OCI-LY3 (cell line): Measurements from ENCODE around the gene ZNF362.

ENCODE experiments used
- H2AFZ ChIP-seq: fragments of 200-600, 300-600 bp; shearing (Covaris generic); 2 replicates; pipeline ENCODE4 v1.6.0; 2014; ENCODE audit warnings: antibody characterized with exemption, low read depth, low read length
- H3K27ac ChIP-seq: fragments of 200-600, 300-600 bp; sonication (generic); 2 replicates; pipeline ENCODE4 v1.5.1; 2014; ENCODE audit warnings: mild to moderate bottlenecking, low read length, moderate library complexity, mixed read lengths
- H3K27me3 ChIP-seq: fragments of 200-600, 300-600 bp; sonication (generic); 2 replicates; pipeline ENCODE4 v1.6.1; 2014; ENCODE audit warnings: low read depth, low read length, mixed read lengths
- H3K36me3 ChIP-seq: fragments of 200-600, 300-600 bp; sonication (generic); replicated peaks from 2 replicates; pipeline ENCODE3; 2014; ENCODE audit warnings: low read depth, low read length, mixed read lengths
- H3K4me1 ChIP-seq: fragments of 300-600, 200-600 bp; sonication (generic); 2 replicates; pipeline ENCODE4 v1.6.1; 2014; ENCODE audit warnings: low read length, mixed read lengths
- H3K4me2 ChIP-seq: fragments of 200-600, 300-600 bp; sonication (generic); 2 replicates; pipeline ENCODE4 v1.6.1; 2014; ENCODE audit warnings: low read length, mixed read lengths
- H3K4me3 ChIP-seq: fragments of 300-600, 200-600 bp; sonication (generic); 2 replicates; pipeline ENCODE4 v1.5.1; 2014; ENCODE audit warnings: antibody characterized with exemption, mild to moderate bottlenecking, low read length, moderate library complexity
- H3K79me2 ChIP-seq: fragments of 300-600, 200-600 bp; shearing (Covaris generic); 2 replicates; pipeline ENCODE4 v1.6.1; 2014; ENCODE audit warnings: mild to moderate bottlenecking, low read length, mixed read lengths
- H3K9ac ChIP-seq: fragments of 300-600, 200-600 bp; shearing (Covaris generic); 2 replicates; pipeline ENCODE4 v1.6.0; 2014; ENCODE audit warnings: mild to moderate bottlenecking, low read length, moderate library complexity
- H3K9me3 ChIP-seq: fragments of 200-600, 300-600 bp; shearing (Covaris generic); 2 replicates; pipeline ENCODE4 v1.6.1; 2014; ENCODE audit warnings: low read length, mixed read lengths; ENCODE audit not compliant: insufficient read depth
- H4K20me1 ChIP-seq: fragments of 200-600, 300-600 bp; sonication (generic); 2 replicates; pipeline ENCODE4 v1.6.1; 2016; ENCODE audit warnings: low read length, mixed read lengths; ENCODE audit not compliant: insufficient read depth
- CTCF ChIP-seq: fragments of 200-600, 300-600 bp; sonication (generic); IDR thresholded peaks from 2 replicates; pipeline ENCODE4 v1.5.1; 2014; ENCODE audit warnings: antibody characterized with exemption, low read length, low read depth
- EZH2phosphoT487 ChIP-seq: fragments of 200-600 bp; shearing (Covaris generic); IDR thresholded peaks from 2 replicates; pipeline ENCODE4 v1.6.1; 2018; ENCODE audit warnings: antibody characterized with exemption, mixed run types, low read depth

ZNF362 gene

DNA sequence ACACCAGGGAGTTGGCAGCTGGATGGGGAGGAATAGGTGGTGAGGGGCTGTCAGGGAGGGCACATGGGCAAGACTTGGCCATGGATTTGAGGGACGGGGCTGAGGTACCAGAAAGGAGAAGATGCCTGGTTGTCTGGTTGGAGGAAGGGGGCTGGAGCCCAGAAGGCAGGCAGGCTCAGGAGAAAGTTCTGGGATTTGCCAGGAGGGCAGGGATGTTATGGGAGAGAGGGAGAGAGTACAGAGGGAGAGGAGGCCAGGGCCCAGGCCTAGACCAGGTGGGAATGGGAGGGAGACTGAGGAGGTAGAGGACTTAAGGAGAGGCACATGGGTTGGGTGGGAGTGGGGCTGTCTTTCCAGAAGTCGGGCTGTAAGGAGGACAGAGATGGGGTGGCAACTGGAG, 60.3 kb downstream of the ZNF362 start:
- Histone ChIP-seq H3K4me3 (no peak overlapping the region), H3K27me3 (no peaks in the 10 kb centered on the region), H3K4me1 (no peaks in the 10 kb centered on the region), H3K79me2 (no peaks in the 10 kb centered on the region), H2AFZ (no peak overlapping the region), H3K9me3 (no peaks in the 10 kb centered on the region), H3K4me2 (no peak overlapping the region), H4K20me1 (no peaks in the 10 kb centered on the region), H3K9ac (no peak overlapping the region), H3K27ac (no peak overlapping the region), H3K36me3 (no peaks in the 10 kb centered on the region)
- no peak for TF ChIP-seq EZH2phosphoT487
- no peak for TF ChIP-seq CTCF

GRCh38 chr1:33317354-33317753, 61.1 kb downstream of the ZNF362 start:
- Histone ChIP-seq H4K20me1 (no peaks in the 10 kb centered on the region), H3K27me3 (no peaks in the 10 kb centered on the region), H3K27ac (no peak overlapping the region), H2AFZ (no peak overlapping the region), H3K4me1 (no peaks in the 10 kb centered on the region), H3K4me3 (no peak overlapping the region), H3K4me2 (no peak overlapping the region), H3K36me3 (no peaks in the 10 kb centered on the region), H3K9me3 (no peaks in the 10 kb centered on the region), H3K9ac (no peak overlapping the region), H3K79me2 (no peaks in the 10 kb centered on the region)
- TF ChIP-seq EZH2phosphoT487 (no peak), CTCF (no peak)

- no peaks in the 10 kb centered on the region for H3K27me3 ChIP-seq
- H3K27ac ChIP-seq: no peak overlapping the region
- no peaks in the 10 kb centered on the region for H3K4me1 ChIP-seq
- no peak overlapping the region for H3K4me2 ChIP-seq
- no peaks in the 10 kb centered on the region for H3K9me3 ChIP-seq
- no peaks in the 10 kb centered on the region for H3K36me3 ChIP-seq
- H4K20me1 ChIP-seq: no peaks in the 10 kb centered on the region
- H3K9ac ChIP-seq: no peak overlapping the region
- H2AFZ ChIP-seq: no peak overlapping the region
- no peaks in the 10 kb centered on the region for H3K79me2 ChIP-seq
- no peak overlapping the region for H3K4me3 ChIP-seq
- no peak for TF ChIP-seq CTCF
- no peak for TF ChIP-seq EZH2phosphoT487
These were observed 61.7 kb downstream of the ZNF362 start for GRCh38 chr1:33317946-33318345.

DNA sequence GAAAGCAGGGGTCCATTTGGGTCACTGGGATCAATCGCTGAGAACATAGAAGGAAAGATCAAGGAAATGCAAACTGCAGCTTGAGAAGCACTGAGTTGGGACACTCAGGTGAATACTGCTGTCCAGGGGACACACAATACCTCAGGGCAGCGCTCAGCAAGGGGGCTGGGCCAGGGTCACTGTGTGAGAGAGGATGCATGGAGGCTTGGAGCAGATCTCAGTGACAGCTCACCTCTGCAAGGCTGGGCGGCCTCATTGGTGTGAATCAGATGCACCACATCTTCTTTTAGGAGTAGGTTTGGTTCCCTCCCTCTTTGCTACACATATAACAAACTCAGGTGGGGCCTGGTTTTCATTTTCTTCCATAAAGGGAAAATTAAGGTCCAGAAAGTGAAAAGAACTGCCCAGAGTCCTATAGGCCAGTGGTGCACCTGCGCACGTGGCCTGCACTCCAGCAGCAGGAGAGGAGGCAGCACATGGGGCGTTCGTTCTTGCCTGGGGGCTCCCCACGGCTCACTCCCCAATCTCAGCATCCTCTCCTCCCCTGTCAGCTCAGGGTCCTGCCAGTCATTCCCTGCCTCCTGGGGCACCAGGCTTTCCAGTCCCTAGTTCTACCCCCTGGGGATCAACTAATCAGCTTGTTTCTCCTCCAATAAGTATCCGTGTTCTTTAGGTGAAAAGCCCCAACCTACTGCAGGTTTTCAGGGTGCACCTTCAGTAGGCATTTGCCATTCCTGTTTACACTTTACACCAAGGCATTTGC, 63.1 kb downstream of the ZNF362 start:
- Histone ChIP-seq H3K4me1 (no peaks in the 10 kb centered on the region), H3K79me2 (no peaks in the 10 kb centered on the region), H3K4me3 (no peak overlapping the region), H4K20me1 (no peaks in the 10 kb centered on the region), H3K9ac (no peak overlapping the region), H2AFZ (no peak overlapping the region), H3K27ac (no peak overlapping the region), H3K27me3 (no peaks in the 10 kb centered on the region), H3K9me3 (no peaks in the 10 kb centered on the region), H3K36me3 (no peaks in the 10 kb centered on the region), H3K4me2 (no peak overlapping the region)
- TF ChIP-seq CTCF (no peak), EZH2phosphoT487 (no peak)
